Upper lobe of left lung (tissue), 4 donors: ENCODE measurements around the gene STK39.

Experiments
- CTCF ChIP-seq, 6 experiments: fragments of 450-650 bp in 4 of 6; fragments of 200-600 bp in 2 of 6; sonication (generic) in 2 of 6; IDR thresholded peaks; one replicate each; pipeline ENCODE4 v1.5.1; 2016 to 2019; ENCODE audit warnings: antibody characterized with exemption in 6 of 6
- POLR2A ChIP-seq, 4 donors: fragments of 450-650 bp; IDR thresholded peaks; one replicate each; pipeline ENCODE4 v1.5.1; 2016 to 2017; ENCODE audit warnings: antibody characterized with exemption in 4 of 4, mild to moderate bottlenecking in 2 of 4

DNA sequence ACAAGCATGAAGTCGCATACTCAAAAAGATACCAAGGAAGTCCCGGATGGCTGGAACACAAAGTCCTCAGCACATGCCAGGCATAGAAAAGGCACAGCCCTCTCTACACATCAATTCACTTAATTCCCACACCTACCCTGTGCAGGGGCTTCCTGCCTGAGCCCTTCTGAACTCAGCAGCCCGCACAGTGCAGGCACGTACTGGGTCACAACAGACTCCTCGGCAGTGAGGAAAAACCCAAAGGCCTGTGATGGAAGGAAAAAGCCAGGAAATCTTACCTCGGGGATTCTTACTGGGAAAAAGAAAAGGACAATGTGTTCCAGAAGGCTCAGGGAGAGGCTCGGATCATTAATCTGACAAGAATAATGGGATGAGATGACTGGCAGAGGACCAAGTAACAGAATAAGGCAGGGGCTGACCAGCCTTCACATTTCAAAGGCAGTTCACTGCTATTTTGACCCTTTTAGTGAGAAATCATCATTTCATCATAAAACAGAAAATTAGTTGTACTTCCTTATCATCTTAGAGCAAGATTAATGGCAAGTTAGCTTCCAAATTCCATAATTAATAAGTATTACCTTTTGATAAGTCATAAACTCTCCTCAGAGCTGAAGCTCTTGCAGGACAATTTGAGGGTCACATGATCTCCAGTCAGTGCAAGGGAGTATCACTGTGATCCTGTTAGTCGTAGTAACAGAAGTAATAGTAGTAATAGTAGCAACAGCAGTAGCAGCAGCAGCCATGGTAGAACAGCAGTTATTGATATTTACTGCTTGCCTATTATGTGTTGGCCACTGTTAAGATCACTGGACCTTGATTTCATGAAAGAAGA lies 87.4 kb downstream of the STK39 start:
- TF ChIP-seq CTCF (IDR thresholded peaks at IDR 0.05) (no peak), POLR2A (IDR thresholded peaks at IDR 0.05) (no peak)
